HEK293T (cell line): Measurements from ENCODE around the gene TEDC1.

ENCODE experiments used
- CTCF ChIA-PET: fragments of 350-600 bp; formaldehyde crosslinking; extraction: SDS; loops from one replicate; lab custom pipeline; 2021; ENCODE audit warnings: antibody characterized with exemption, inconsistent platforms; lab: Yijun Ruan, JAX
- POLR2A ChIA-PET: fragments of 350-600 bp; formaldehyde crosslinking; extraction: SDS; loops from one replicate; lab custom pipeline; 2020; ENCODE audit warnings: antibody characterized with exemption, inconsistent platforms; lab: Yijun Ruan, JAX
- DNase-seq: peaks from one replicate; pipeline ENCODE4 v3.0.0; 2012; ENCODE audit warnings: mixed read lengths; ENCODE audit errors: extremely low spot score
- BHLHE40 ChIP-seq: fragments of 450-650 bp; IDR thresholded peaks from 2 replicates; pipeline ENCODE4 v1.6.1; 2016; ENCODE audit warnings: mild to moderate bottlenecking, moderate library complexity, borderline replicate concordance
- CTBP1 ChIP-seq: fragments of 450-650 bp; IDR thresholded peaks from 2 replicates; pipeline ENCODE4 v1.6.1; 2016; ENCODE audit warnings: borderline replicate concordance
- ELF4 ChIP-seq: fragments of 450-650 bp; IDR thresholded peaks from 2 replicates; pipeline ENCODE4 v1.6.1; 2017; ENCODE audit warnings: antibody characterized with exemption
- FOXA1 ChIP-seq: fragments of 450-650 bp; IDR thresholded peaks from 2 replicates; pipeline ENCODE4 v1.6.1; 2016; ENCODE audit warnings: mild to moderate bottlenecking
- FOXK2 ChIP-seq: fragments of 450-650 bp; IDR thresholded peaks from 2 replicates; pipeline ENCODE4 v1.6.1; 2016; ENCODE audit warnings: mild to moderate bottlenecking
- FOXM1 ChIP-seq: fragments of 450-650 bp; IDR thresholded peaks from 2 replicates; pipeline ENCODE4 v1.6.1; 2017; ENCODE audit warnings: mild to moderate bottlenecking, borderline replicate concordance
- HDGF ChIP-seq: fragments of 450-650 bp; IDR thresholded peaks from 2 replicates; pipeline ENCODE4 v1.6.1; 2017; ENCODE audit warnings: antibody characterized with exemption, borderline replicate concordance
- L3MBTL2 ChIP-seq: fragments of 450-650 bp; conservative IDR thresholded peaks from 2 replicates; pipeline ENCODE4 v1.6.1; 2016; ENCODE audit warnings: mild to moderate bottlenecking
- LEF1 ChIP-seq: fragments of 450-650 bp; IDR thresholded peaks from 2 replicates; pipeline ENCODE4 v1.6.1; 2017; ENCODE audit warnings: mild to moderate bottlenecking, borderline replicate concordance
- NFRKB ChIP-seq: fragments of 450-650 bp; IDR thresholded peaks from 2 replicates; pipeline ENCODE4 v1.6.1; 2016; ENCODE audit warnings: mild to moderate bottlenecking, moderate library complexity
- SP1 ChIP-seq: fragments of 450-650 bp; IDR thresholded peaks from 2 replicates; pipeline ENCODE4 v1.6.1; 2017
- SUZ12 ChIP-seq: fragments of 450-650 bp; IDR thresholded peaks from 2 replicates; pipeline ENCODE4 v1.6.1; 2016; ENCODE audit warnings: mild to moderate bottlenecking
- TARDBP ChIP-seq: fragments of 450-650 bp; IDR thresholded peaks from 2 replicates; pipeline ENCODE4 v1.6.1; 2016
- ZNF384 ChIP-seq: fragments of 450-650 bp; IDR thresholded peaks from 2 replicates; pipeline ENCODE4 v1.6.1; 2016

TEDC1 gene

DNA sequence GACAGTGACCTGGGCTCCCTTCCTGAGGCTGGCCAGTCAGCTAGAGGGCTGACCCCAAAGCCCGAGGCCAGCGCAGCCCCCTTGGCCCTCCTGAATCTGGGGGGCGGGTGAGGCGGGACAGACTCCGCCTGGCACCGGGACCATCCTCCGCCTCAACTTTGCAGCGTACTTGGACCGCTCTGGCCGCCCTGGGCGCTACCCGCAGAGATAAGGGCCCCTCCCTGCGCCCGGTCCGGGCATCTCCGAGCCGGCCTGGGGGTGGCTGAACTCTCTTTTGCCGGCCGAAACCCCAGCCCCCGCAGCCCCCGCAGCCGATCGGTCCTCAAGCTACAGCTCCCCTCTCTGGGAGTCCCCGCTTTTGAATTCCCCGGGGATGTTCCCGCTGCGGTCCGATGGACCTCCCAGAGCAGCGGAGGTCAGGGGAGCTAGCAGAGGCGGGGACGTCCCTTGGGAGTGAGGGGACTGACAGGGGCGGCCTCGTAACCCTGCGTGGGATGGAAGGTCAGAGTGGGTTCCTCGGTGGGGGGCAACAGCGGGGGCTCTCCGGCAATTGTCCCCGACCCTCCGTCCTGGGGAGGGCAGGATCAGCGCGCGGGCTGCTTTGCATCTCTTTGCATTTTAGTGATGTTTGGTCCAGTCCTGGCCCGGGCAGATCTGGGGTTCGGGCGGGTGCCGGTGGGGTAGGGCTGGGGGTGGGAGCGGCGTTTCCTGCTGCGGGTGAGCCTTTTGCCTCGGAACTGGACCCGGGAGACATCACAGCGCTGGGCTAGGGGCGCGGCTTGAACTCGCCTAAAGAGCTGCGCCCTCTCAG is 4.7 kb upstream of the TEDC1 start, which contains the start of gene CRIP1:
Gene CRIP1 (plus strand): TSS at position 724 of the 811 bp plus-strand sequence. CDS start 374 bp downstream, outside the sequence.
- no peak for DNase-seq
- ChIA-PET POLR2A (interaction anchor here (1.1 kb wide), 1 partner anchor 42 kb away, joined by 4 read pairs; no protein-coding TSS in a partner anchor), CTCF (interaction anchor here (0.6 to 0.9 kb wide), 4 partner anchors 51 to 396 kb away, joined by 3 read pairs; no protein-coding TSS in a partner anchor)
- no peak for TF ChIP-seq LEF1
- TF ChIP-seq FOXA1 = no peak

DNA sequence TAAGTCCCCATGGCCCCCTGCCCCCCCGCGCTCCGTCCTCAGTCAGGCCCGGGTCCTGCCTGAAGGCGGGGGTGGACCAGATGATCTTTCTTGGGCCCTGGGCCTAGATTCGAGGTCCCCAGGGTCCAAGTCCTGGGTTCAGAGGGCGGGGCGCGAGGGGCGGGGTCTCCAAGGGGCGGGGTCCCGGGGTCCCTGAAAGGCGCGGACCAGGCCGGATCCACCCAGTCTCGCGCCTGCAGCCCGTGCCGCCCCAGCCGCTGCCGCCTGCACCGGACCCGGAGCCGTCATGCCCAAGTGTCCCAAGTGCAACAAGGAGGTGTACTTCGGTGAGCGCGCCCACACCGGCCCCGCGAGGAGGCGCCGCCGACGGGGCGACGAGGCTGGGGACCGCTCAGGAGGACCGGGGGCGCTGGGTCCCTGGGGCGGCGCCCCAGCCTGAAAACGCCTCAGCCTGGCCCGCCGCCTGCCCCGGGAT is 4.0 kb upstream of the TEDC1 start:
- DNase-seq = no peak
- ChIA-PET POLR2A (no interaction called here), CTCF (interaction anchor here (0.6 kb wide), 1 partner anchor 397 kb away, joined by 3 read pairs; no protein-coding TSS in a partner anchor)
- TF ChIP-seq TARDBP = no peak
- TF ChIP-seq ELF4 = no peak
- no peak for TF ChIP-seq FOXK2
- TF ChIP-seq SUZ12 = no peak
- no peak for TF ChIP-seq BHLHE40
- TF ChIP-seq CTBP1 = no peak
- TF ChIP-seq NFRKB = no peak
- no peak for TF ChIP-seq LEF1
- TF ChIP-seq HDGF = no peak
- no peak for TF ChIP-seq FOXM1
- no peak for TF ChIP-seq ZNF384

DNA sequence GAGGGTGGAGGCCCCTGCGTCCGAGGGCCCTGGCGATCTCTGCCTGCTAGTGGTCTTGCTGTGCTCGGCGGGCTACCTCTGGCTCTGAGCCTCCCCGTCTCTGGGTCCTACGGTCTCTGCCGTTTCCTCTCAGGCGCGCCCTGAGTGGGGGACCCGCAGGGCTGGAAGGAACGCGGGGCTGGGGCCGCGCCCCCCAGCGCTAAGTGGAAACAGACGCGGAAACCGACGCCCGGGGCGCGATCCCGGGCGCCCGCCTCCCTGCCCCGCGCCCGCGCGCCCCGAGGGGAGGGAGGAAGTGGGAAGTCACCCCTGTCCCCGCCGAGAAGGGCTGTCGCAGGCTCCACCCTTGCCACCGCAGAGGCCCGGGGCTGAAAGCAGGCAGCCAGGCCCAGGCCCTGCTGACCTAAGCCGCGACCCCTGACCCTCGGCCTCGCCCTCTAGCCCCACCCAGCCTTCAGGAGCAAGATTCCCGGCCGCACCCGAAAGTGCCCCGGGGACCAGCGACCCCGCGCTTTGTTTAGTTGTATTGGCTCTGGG is 3.5 kb upstream of the TEDC1 start:
- ChIA-PET POLR2A (no interaction called here), CTCF (no interaction called here)
- no peak for DNase-seq
- TF ChIP-seq L3MBTL2 (no peak), SP1 (no peak), LEF1 (no peak), TARDBP (no peak)

DNA sequence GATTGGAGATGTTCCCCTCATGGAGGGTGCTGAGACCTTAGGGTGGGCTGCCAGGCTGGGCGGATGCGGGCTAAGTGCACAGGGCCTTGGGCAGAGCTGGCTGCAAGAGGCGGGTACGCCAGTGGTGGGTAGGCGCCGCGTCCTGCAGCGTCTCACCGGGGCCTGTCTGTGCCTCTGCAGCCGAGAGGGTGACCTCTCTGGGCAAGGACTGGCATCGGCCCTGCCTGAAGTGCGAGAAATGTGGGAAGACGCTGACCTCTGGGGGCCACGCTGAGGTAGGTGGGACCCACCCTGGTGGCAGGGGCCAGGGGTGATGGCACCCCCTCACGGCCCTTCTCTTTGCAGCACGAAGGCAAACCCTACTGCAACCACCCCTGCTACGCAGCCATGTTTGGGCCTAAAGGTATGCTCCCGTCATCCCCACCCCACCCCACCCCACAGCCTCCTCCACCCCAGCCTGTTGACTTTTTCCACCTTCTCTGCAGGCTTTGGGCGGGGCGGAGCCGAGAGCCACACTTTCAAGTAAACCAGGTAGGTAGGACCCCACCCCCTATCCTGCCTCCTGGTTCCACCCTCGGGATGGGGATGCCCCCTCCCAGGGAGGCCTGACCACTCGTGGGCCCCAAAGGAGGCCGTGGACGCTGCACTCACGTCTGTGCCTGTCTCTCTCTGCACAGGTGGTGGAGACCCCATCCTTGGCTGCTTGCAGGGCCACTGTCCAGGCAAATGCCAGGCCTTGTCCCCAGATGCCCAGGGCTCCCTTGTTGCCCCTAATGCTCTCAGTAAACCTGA is 2.9 kb upstream of the TEDC1 start:
- TF ChIP-seq SP1 = no peak
- DNase-seq = no peak
- POLR2A ChIA-PET = interaction anchor here (1.4 to 2.5 kb wide), 3 partner anchors 15 to 40 kb away, joined by 3 to 14 read pairs (median 9); no protein-coding TSS in a partner anchor
- CTCF ChIA-PET = interaction anchor here (1.3 to 3.0 kb wide), 4 partner anchors 7 to 117 kb away, joined by 5 to 38 read pairs (median 20); no protein-coding TSS in a partner anchor

DNA sequence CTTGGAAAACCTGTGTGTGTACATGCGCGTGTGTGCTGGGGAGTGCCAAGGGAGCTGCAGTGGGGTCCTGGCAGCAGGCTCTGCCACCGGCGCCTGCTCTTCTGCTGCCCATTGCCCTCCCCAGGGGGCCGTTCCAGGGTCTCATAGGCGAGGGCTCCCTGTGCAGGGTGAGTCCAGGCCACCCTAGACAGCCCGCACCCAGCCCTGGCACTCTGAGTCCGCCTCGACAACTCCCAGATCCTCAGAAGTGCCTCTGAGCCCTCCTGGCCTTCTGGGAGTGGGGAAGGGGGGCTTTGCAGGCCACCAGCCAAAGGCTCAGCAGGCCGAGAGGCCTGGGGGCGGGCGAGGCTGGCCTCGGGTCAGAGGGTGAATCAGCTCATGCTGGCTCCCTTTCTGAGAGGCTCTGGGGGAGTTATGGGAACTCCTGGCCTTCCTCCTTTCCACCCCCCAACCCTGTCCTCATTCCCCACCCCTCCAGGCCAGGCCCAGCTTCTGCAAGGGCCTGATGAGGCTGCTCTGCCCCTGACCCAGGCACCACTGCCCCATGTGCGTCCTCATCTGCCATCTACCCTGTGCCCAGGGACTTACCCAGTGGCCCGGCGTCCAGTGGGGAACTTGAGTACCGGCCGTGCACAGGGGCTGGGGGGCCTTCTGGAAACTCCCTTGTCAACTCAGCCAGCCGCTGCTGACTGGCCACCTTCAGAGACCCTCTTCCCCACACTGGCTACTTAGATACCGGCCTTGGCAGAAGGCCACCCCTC is 2.1 kb upstream of the TEDC1 start:
- ChIA-PET POLR2A (interaction anchor here (0.8 to 2.5 kb wide), 14 partner anchors 8 to 737 kb away, joined by 3 to 29 read pairs (median 4); partner anchors contain the start of genes BTBD6 and MTA1), CTCF (interaction anchor here (0.6 to 3.0 kb wide), 9 partner anchors 8 to 192 kb away, joined by 3 to 38 read pairs (median 5); partner anchors contain the start of gene TMEM121)
- no peak for TF ChIP-seq HDGF
- TF ChIP-seq NFRKB = no peak
- TF ChIP-seq FOXK2 = no peak
- TF ChIP-seq LEF1 = no peak
- TF ChIP-seq ZNF384 = no peak
- TF ChIP-seq SUZ12 = no peak
- no peak for TF ChIP-seq TARDBP
- TF ChIP-seq FOXM1 = no peak
- no peak for DNase-seq

DNA sequence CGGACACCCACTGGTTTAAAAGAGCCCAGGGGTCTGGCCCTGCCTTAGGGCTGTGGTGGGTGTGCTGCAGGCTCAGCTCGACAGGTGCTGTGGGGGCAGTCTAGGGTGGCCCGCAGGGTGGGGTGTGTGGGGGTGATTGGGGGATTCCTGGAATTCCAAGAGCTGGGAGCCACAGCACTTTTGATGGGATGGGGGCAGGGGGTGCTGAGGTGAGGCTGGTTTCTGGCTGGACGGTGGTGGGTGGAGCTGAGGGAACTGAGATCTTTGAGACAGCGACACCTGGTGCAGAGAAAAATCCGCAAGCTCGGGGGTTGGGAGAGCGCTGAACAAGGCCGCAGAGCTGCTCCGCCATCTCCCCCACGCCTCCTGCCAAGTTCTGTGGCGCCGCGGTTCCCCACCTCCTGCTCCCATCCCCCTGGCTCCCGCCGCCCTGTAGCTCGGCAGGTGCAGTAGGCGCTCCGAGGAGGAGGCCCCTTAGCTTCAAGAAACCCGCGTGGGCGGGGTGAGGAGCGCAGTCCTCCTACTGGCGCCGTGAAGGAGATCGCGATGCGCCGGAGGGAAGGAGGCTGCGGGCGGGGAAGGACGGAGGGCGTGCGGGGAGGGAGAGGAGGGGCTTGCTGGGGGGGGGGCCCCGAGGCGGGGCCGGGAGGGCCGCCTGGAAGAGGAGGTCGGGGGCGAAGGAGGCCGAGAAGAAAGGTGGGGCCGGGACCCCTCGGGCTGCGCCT is 1.3 kb upstream of the TEDC1 start:
- TF ChIP-seq L3MBTL2 = peak; percentile 51; the same call in 1 of the 2 replicates
- no peak for TF ChIP-seq ZNF384
- DNase-seq = peak; percentile 73
- CTCF ChIA-PET = interaction anchor here (0.6 to 3.0 kb wide), 17 partner anchors 8 to 399 kb away, joined by 3 to 38 read pairs (median 4); partner anchors contain the start of gene TMEM121
- POLR2A ChIA-PET = interaction anchor here (0.8 to 2.5 kb wide), 14 partner anchors 9 to 737 kb away, joined by 3 to 29 read pairs (median 4); partner anchors contain the start of genes BTBD6 and MTA1

DNA sequence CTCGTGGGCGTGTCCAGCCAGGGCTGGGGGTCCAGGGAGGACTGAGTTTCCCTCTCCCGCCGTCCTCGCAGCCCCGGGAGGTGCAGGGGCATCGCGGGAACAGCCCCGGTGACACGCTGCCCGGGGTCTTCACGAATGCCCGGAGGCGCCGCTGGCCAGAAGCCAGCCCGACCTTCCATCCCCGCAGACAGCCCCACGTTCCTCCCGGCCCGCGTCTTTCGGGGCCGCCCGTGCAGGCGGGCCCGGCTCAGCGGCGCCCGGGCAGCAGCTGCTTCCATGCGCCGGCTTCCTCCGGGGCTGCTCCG is 827 bp upstream of the TEDC1 start:
- no peak for DNase-seq
- TF ChIP-seq LEF1 (peak; percentile 69; the same call in 1 of the 2 replicates), TARDBP (no peak), L3MBTL2 (0 out of 2 replicates have a peak, but pooled peaks have one; percentile 24), ZNF384 (no peak)
- ChIA-PET POLR2A (interaction anchor here (0.8 to 2.5 kb wide), 11 partner anchors 9 to 242 kb away, joined by 3 to 29 read pairs (median 5); partner anchors contain the start of genes BTBD6 and MTA1), CTCF (interaction anchor here (0.6 to 3.0 kb wide), 14 partner anchors 9 to 400 kb away, joined by 3 to 38 read pairs (median 4); partner anchors contain the start of gene TMEM121)
